Heart left ventricle (tissue), 16 donors: ENCODE measurements around the gene CFAP100. TPM values are rescaled to one million over a fixed set of nuclear protein-coding genes. Genes with fewer than 3 reads are reported as not detected.
A peak's percentile ranks its signal among the peaks of the same experiment; 100 is the strongest.

Experiments
- ATAC-seq, 4 donors: fragments of 200-7000 bp; cut with Tn5 transposase; one replicate each; pipeline ENCODE4 v1.9.1; 2020 to 2022; ENCODE audit warnings: moderate library complexity in 4 of 4, mild to moderate bottlenecking in 3 of 4, moderate number of reproducible peaks in 1 of 4
- DNase-seq, 5 donors: peaks; one replicate each; pipeline ENCODE4 v3.0.0-alpha.2; 2020
- H3K27ac ChIP-seq, 12 donors: fragments of 200-600 bp; sonication (generic) in 4 of 12; one replicate each; pipeline versions ENCODE4 v1.5.0 to v1.8.0; 2016 to 2022; ENCODE audit warnings: mild to moderate bottlenecking in 2 of 12
- H3K27me3 ChIP-seq, 9 donors: fragments of 200-600 bp; sonication (generic) in 2 of 9; one replicate each; pipeline versions ENCODE4 v1.5.1 to v1.8.0; 2016 to 2022; ENCODE audit warnings: mild to moderate bottlenecking in 3 of 9
- H3K36me3 ChIP-seq, 9 donors: fragments of 200-600 bp; sonication (generic) in 2 of 9; one replicate each; pipeline versions ENCODE4 v1.5.0 to v1.8.0; 2018 to 2022; ENCODE audit warnings: mild to moderate bottlenecking in 2 of 9
- H3K4me1 ChIP-seq, 12 donors: fragments of 200-600 bp; sonication (generic) in 4 of 12; one replicate each; pipeline versions ENCODE4 v1.5.0 to v1.8.0; 2016 to 2022; ENCODE audit warnings: mild to moderate bottlenecking in 3 of 12
- H3K4me3 ChIP-seq, 12 donors: fragments of 200-600 bp; sonication (generic) in 4 of 12; one replicate each; pipeline versions ENCODE4 v1.5.0 to v1.8.0; 2017 to 2022; ENCODE audit warnings: mild to moderate bottlenecking in 9 of 12, moderate library complexity in 4 of 12
- H3K9me3 ChIP-seq, 12 donors: fragments of 200-600 bp; sonication (generic) in 4 of 12; one replicate each; pipeline versions ENCODE4 v1.5.0 to v1.8.0; 2016 to 2022; ENCODE audit warnings: mild to moderate bottlenecking in 1 of 12
- CTCF ChIP-seq, 12 donors: fragments of 200-600 bp; sonication (generic) in 4 of 12; IDR thresholded peaks; one replicate each; pipeline versions ENCODE4 v1.5.0 to v1.8.0; 2018 to 2022; ENCODE audit warnings: antibody characterized with exemption in 12 of 12, mild to moderate bottlenecking in 5 of 12
- POLR2A ChIP-seq, 2 donors: fragments of 450-650 bp; IDR thresholded peaks; one replicate each; pipeline ENCODE4 v1.6.1; 2017; ENCODE audit warnings: antibody characterized with exemption in 2 of 2, mild to moderate bottlenecking in 2 of 2, moderate library complexity in 2 of 2
- WGBS, 4 donors: extraction: QIAGEN DNeasy Blood & Tissue Kit in 2 of 4; methylation state at CpG; one replicate each; pipeline versions ENCODE4 v1.1.5 to v1.1.7; 2013 to 2018; 5-methylcytosine and 5-hydroxymethylcytosine counted together
- intact Hi-C, 10 donors: fragments of 100-400 bp; cut with DNase I; formaldehyde crosslinking; loops; one replicate each; pipeline versions ENCODE4 v1.11.1 to v1.14.2; 2022
- polyA plus RNA-seq, 2 donors: library from polyadenylated mRNA; stranded (reverse); fragments of 200-250 nt; gene quantifications; one replicate each; pipeline ENCODE4 v1.2.3, GENCODE V29; 2013
- total RNA-seq, 9 donors: library from RNA; depleted of rRNA in 2 of 9; stranded (reverse); fragments of >200 nt in 2 of 9; fragmentation: NEBNext Ultra II Directional in 3 of 9; extraction: Animal tissue kit (Norgen Biotek cat#: 25700) in 3 of 9; gene quantifications; one replicate each; pipeline versions ENCODE4 v1.1.0 to v1.2.4, GENCODE V29; 2016 to 2023
- donor health status: ischemic (EF 13 %, LVEDD 7.1; RV severe dilation, severe dysfunction).
- donor health status: healthy with polysubstance abuse.
- donor health status: DM: no; HTN: yes; CAD: no.
- donor health status: DM: no; HTN: no; CAD: no.
- donor health status: ischemic (EF 25% LVEDD 6.9; RV normal size, moderate dysfunction).
- donor health status: ischemic (EF 25% LVEDD 5.7; RV mildly dilated, moderate dysfunction).
- donor health status: healthy.
- donor health status: DM: yes; HTN: yes; CAD: no.
- donor health status: ischemic (EF 35%, LVEDD 5.7; RV mildly dilated, moderate dysfunction).
- donor health status: nonischemic (EF 11% LVEDD 7.7; RV severe dilation, severe dysfunction).
- donor health status: DM: yes; HTN: yes; CAD: no.
- donor health status: PGD.
- donor health status: ischemic (EF 29% LVEDD 5.4; RV normal size, mild dysfunction).
- donor health status: nonischemic (EF 23%, LVEDD 6.1; RV moderate dilation, normal function).

CFAP100 gene
- total and polyA plus RNA-seq, 11 donors: not detected

GRCh38 chr3:126389794-126390146 lies 4.9 kb upstream of the CFAP100 start:
- intact Hi-C loops: loop anchor here (1.0 to 10.0 kb wide), 15 partner anchors 31 to 257 kb away; no protein-coding TSS in a partner anchor
- H3K27me3 ChIP-seq: peaks cover 0 to 17% (median 0%) of the 10 kb centered on the region in 9 donors
- 64 to 69% (median 66%) methylated on average over 17 of the region's 17 CpGs for WGBS, 4 donors
- peak overlapping the region in 2 of 12 donors; percentile 70 to 86 for H3K27ac ChIP-seq
- peaks cover 0 to 15% (median 5%) of the 10 kb centered on the region in 12 donors for H3K4me1 ChIP-seq
- no peak for DNase-seq
- TF ChIP-seq CTCF (IDR thresholded peaks at IDR 0.05): no peak
- no peak for TF ChIP-seq POLR2A (IDR thresholded peaks at IDR 0.05)
- H3K9me3 ChIP-seq: no peaks in the 10 kb centered on the region
- no peaks in the 10 kb centered on the region for H3K36me3 ChIP-seq
- peak in 2 of 4 donors; percentile 2 to 4 for ATAC-seq
- H3K4me3 ChIP-seq: no peak overlapping the region

- ATAC-seq (no peak), DNase-seq (peak in 1 of 5 donors; percentile 11)
- H3K9me3 ChIP-seq: no peaks in the 10 kb centered on the region
- peaks cover 0 to 21% (median 0%) of the 10 kb centered on the region in 9 donors for H3K27me3 ChIP-seq
- H3K4me1 ChIP-seq: peaks cover 0 to 19% (median 7%) of the 10 kb centered on the region in 12 donors
- TF ChIP-seq POLR2A (IDR thresholded peaks at IDR 0.05) (no peak), CTCF (IDR thresholded peaks at IDR 0.05) (no peak)
- H3K36me3 ChIP-seq: no peaks in the 10 kb centered on the region
- no peak overlapping the region for H3K4me3 ChIP-seq
- intact Hi-C loops: loop anchor here in 4 of 10 donors (1.0 to 10.0 kb wide), 5 partner anchors 75 to 258 kb away; no protein-coding TSS in a partner anchor
- no peak overlapping the region for H3K27ac ChIP-seq
- 90 to 93% (median 91%) methylated on average over 15 of the region's 15 CpGs for WGBS, 4 donors
Measured at GRCh38 chr3:126390201-126390600, 4.5 kb upstream of the CFAP100 start.

GRCh38 chr3:126390751-126391150 lies 4.0 kb upstream of the CFAP100 start:
- Histone ChIP-seq H3K27ac (no peak overlapping the region), H3K4me3 (no peak overlapping the region), H3K4me1 (peaks cover 0 to 19% (median 7%) of the 10 kb centered on the region in 12 donors), H3K36me3 (no peaks in the 10 kb centered on the region), H3K9me3 (no peaks in the 10 kb centered on the region), H3K27me3 (peaks cover 0 to 26% (median 0%) of the 10 kb centered on the region in 9 donors)
- peak in 1 of 5 donors; percentile 6 for DNase-seq
- intact Hi-C loops: loop anchor here in 4 of 10 donors (1.0 to 10.0 kb wide), 5 partner anchors 74 to 258 kb away; no protein-coding TSS in a partner anchor
- WGBS, 4 donors: 77 to 91% (median 86%) methylated on average over 4 of the region's 4 CpGs
- TF ChIP-seq CTCF (IDR thresholded peaks at IDR 0.05) (no peak), POLR2A (IDR thresholded peaks at IDR 0.05) (no peak)
- no peak for ATAC-seq

GRCh38 chr3:126391631-126392030 lies 3.1 kb upstream of the CFAP100 start:
- WGBS, 4 donors: 27 to 47% (median 38%) methylated on average over 1 of the region's 1 CpG
- peaks cover 0 to 26% (median 0%) of the 10 kb centered on the region in 9 donors for H3K27me3 ChIP-seq

More at GRCh38 chr3:126391631-126392030, 3.1 kb upstream of the CFAP100 start:
- no peak for ATAC-seq
- peaks cover 0 to 19% (median 7%) of the 10 kb centered on the region in 12 donors for H3K4me1 ChIP-seq
- H3K9me3 ChIP-seq: no peaks in the 10 kb centered on the region
- H3K4me3 ChIP-seq: no peak overlapping the region
- TF ChIP-seq POLR2A (IDR thresholded peaks at IDR 0.05): no peak
- TF ChIP-seq CTCF (IDR thresholded peaks at IDR 0.05): no peak
- DNase-seq: peak in 1 of 5 donors; percentile 7
- no peaks in the 10 kb centered on the region for H3K36me3 ChIP-seq
- H3K27ac ChIP-seq: no peak overlapping the region
- intact Hi-C loops: loop anchor here in 2 of 10 donors (5.0 to 10.0 kb wide), 3 partner anchors 73 to 259 kb away; no protein-coding TSS in a partner anchor
